Common myeloid progenitor, CD34-positive (primary cell): ENCODE data around the gene RMP24.
A peak's percentile ranks its signal among the peaks of the same experiment; 100 is the strongest.

ENCODE experiments used
- CTCF ChIA-PET: fragments of 350-600 bp; sonication (Branson Sonifier 250); formaldehyde crosslinking; loops from one replicate; lab custom pipeline; 2021; ENCODE audit warnings: antibody characterized with exemption; lab: Charles Lee
- POLR2A ChIA-PET: fragments of 350-600 bp; sonication (Branson Sonifier 250); formaldehyde crosslinking; loops from one replicate; lab custom pipeline; 2021; ENCODE audit warnings: antibody characterized with exemption; lab: Charles Lee
- DNase-seq, 3 donors: peaks; one replicate each; pipeline versions ENCODE4 v3.0.0 to v3.0.0-alpha.2; 2013
- H3K27ac ChIP-seq, 2 experiments: 1 replicate in 1 of 2; 2 replicates in 1 of 2; pipeline ENCODE4 v1.7.0; 2013; ENCODE audit warnings: inconsistent platforms in 2 of 2, low read length in 2 of 2, mild to moderate bottlenecking in 2 of 2, low read depth in 1 of 2, moderate library complexity in 1 of 2; ENCODE audit not compliant: severe bottlenecking in 2 of 2, insufficient read depth in 1 of 2, poor library complexity in 1 of 2
- H3K27me3 ChIP-seq, 5 experiments: replicated peaks in 2 of 5; 1 replicate in 3 of 5; 2 replicates in 2 of 5; pipeline versions ENCODE4 v1.6.1 to v1.7.0; 2013; ENCODE audit warnings: low read length in 4 of 5, mild to moderate bottlenecking in 2 of 5, moderate library complexity in 2 of 5, inconsistent platforms in 1 of 5; ENCODE audit not compliant: insufficient read depth in 5 of 5, control insufficient read depth in 4 of 5
- H3K36me3 ChIP-seq, 4 experiments: 1 replicate in 2 of 4; 2 replicates in 2 of 4; pipeline versions ENCODE4 v1.6.1 to v1.7.0; 2013; ENCODE audit warnings: low read length in 3 of 4, control low read depth in 1 of 4, mild to moderate bottlenecking in 1 of 4; ENCODE audit not compliant: control insufficient read depth in 4 of 4, insufficient read depth in 4 of 4
- H3K4me1 ChIP-seq, 4 experiments: 1 replicate in 3 of 4; 2 replicates in 1 of 4; pipeline versions ENCODE4 v1.6.1 to v1.7.1; 2013; ENCODE audit warnings: low read length in 3 of 4, mild to moderate bottlenecking in 3 of 4, control low read depth in 1 of 4, inconsistent platforms in 1 of 4, moderate library complexity in 1 of 4; ENCODE audit not compliant: control insufficient read depth in 4 of 4, insufficient read depth in 4 of 4; ENCODE audit errors: control extremely low read depth in 1 of 4
- H3K4me3 ChIP-seq, 7 experiments: 1 replicate in 4 of 7; 2 replicates in 3 of 7; pipeline versions ENCODE4 v1.5.1 to v1.7.0; 2013; ENCODE audit warnings: mild to moderate bottlenecking in 7 of 7, low read length in 6 of 7, moderate library complexity in 6 of 7, inconsistent platforms in 2 of 7, low read depth in 2 of 7, control low read depth in 1 of 7; ENCODE audit not compliant: insufficient read depth in 4 of 7, control insufficient read depth in 1 of 7; ENCODE audit errors: extremely low read depth in 1 of 7
- H3K9me3 ChIP-seq, 5 experiments: 1 replicate in 4 of 5; 2 replicates in 1 of 5; pipeline versions ENCODE4 v1.6.1 to v1.7.1; 2013; ENCODE audit warnings: low read length in 4 of 5, mild to moderate bottlenecking in 2 of 5, inconsistent platforms in 1 of 5, low read depth in 1 of 5, moderate library complexity in 1 of 5; ENCODE audit not compliant: control insufficient read depth in 4 of 5, insufficient read depth in 2 of 5; ENCODE audit errors: control extremely low read depth in 1 of 5
- WGBS: methylation state at CpG from one replicate; pipeline ENCODE4 v1.1.5; 2013; ENCODE audit not compliant: insufficient coverage; 5-methylcytosine and 5-hydroxymethylcytosine counted together

RMP24 gene

DNA sequence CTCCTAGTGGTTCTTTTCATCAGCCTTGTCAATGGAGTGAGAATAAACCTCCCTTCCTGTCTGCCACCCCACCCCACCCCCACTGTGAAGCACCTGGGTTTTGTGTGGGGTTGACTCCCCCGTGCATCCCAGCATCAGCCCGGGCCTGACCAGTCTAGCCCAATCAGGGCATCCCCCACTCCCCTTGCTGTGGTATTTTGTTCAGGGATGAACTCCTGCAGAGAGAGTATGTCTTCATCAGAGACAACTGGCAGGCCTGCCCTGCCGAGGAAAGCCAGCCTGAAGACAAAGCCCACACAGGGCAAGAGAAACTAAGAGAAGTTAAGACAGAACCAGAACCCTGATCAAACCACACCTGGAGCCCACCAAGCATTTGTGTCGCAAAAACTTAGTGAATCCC, 36.7 kb upstream of the RMP24 start:
- no peak overlapping the region for H3K27ac ChIP-seq
- POLR2A ChIA-PET, result no interaction called here
- peaks cover 0 to 1% (median 0%) of the 10 kb centered on the region in 5 experiments for H3K9me3 ChIP-seq
- H3K4me1 ChIP-seq, result no peaks in the 10 kb centered on the region
- no peak overlapping the region for H3K4me3 ChIP-seq
- WGBS, result 96% methylated on average over 3 of the region's 4 CpGs
- H3K27me3 ChIP-seq, result no peaks in the 10 kb centered on the region
- DNase-seq, result no peak
- H3K36me3 ChIP-seq, result no peaks in the 10 kb centered on the region
- CTCF ChIA-PET, result no interaction called here

DNA sequence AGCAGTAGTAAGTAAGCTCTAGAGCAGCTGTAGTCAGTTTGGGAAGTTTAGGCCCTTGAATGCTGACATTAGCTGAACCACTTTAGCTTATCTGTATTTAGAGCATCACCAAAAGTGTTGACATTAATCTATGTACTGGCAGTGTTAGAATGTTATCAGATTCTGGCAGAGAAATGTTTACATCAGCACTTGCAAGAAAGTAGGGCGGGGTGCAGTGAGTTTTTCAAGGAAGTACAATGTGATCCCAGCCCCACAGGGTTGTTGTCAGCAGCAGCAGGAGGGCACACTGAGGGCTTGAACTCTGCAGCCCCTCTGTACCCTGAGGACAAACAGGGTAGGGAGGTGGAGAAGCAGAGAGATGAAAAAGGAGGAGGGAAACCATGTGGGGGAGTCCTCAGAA, 35.5 kb upstream of the RMP24 start:
- Histone ChIP-seq H3K4me3 (no peak overlapping the region), H3K27ac (no peak overlapping the region), H3K9me3 (peaks cover 0 to 1% (median 0%) of the 10 kb centered on the region in 5 experiments), H3K4me1 (no peaks in the 10 kb centered on the region), H3K36me3 (no peaks in the 10 kb centered on the region), H3K27me3 (no peaks in the 10 kb centered on the region)
- no peak for DNase-seq
- ChIA-PET CTCF (no interaction called here), POLR2A (no interaction called here)
- 100% methylated on average over 1 of the region's 1 CpG for WGBS

DNA sequence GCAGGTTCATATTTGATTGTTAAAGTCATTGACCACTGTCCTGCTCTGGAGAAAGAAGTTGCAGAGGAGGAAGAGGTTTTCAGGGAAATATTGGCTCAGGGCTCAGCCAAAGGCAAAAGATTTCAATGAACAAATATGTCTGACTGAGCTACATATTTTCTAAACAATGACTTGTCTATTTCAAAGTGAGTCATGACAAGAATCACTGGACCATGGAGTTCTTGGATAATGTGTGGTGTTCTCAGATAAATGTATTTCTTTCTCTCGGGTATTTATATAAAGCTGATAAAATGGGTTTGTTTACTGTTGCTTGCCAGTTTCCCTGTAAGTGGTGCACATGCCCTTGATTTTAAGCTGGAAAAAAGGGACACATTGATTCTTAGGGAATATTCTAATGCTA, 34.3 kb upstream of the RMP24 start:
- ChIA-PET POLR2A (no interaction called here), CTCF (interaction anchor here (1.3 to 1.6 kb wide), 2 partner anchors 12 to 181 kb away, joined by 3 to 6 read pairs; no protein-coding TSS in a partner anchor)
- no peaks in the 10 kb centered on the region for H3K4me1 ChIP-seq
- no CpG with 5 or more reads among the region's 1 CpG for WGBS
- no peaks in the 10 kb centered on the region for H3K36me3 ChIP-seq
- H3K27me3 ChIP-seq, result no peaks in the 10 kb centered on the region
- no peak overlapping the region for H3K27ac ChIP-seq
- no peak for DNase-seq
- H3K9me3 ChIP-seq, result peaks cover 0 to 1% (median 0%) of the 10 kb centered on the region in 5 experiments
- H3K4me3 ChIP-seq, result no peak overlapping the region

DNA sequence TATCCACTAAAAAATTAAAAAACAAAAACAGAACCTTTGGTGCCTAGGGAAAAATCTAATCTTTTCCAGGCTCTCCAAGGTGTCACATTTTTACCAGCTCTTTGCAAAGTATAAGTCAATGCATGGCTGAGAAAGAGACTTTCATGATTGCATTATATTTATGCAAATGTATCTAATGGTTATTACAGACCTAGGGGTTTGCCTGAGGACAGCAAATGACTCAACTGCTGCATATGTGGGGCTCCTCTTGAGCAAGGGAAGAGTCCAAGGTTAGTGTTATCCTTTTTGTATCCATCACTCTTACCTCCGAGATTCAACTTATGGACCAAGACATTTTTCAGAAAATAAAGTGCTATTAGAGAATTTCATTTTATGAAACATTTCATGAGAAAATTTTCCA, 33.9 kb upstream of the RMP24 start:
- no CpG with 5 or more reads among the region's 1 CpG for WGBS
- no peaks in the 10 kb centered on the region for H3K36me3 ChIP-seq
- ChIA-PET POLR2A (no interaction called here), CTCF (interaction anchor here (1.3 to 1.6 kb wide), 2 partner anchors 12 to 182 kb away, joined by 3 to 6 read pairs; no protein-coding TSS in a partner anchor)
- H3K4me3 ChIP-seq, result no peak overlapping the region
- no peak for DNase-seq
- H3K27me3 ChIP-seq, result no peaks in the 10 kb centered on the region
- peaks cover 0 to 1% (median 0%) of the 10 kb centered on the region in 5 experiments for H3K9me3 ChIP-seq
- H3K27ac ChIP-seq, result no peak overlapping the region
- H3K4me1 ChIP-seq, result no peaks in the 10 kb centered on the region

DNA sequence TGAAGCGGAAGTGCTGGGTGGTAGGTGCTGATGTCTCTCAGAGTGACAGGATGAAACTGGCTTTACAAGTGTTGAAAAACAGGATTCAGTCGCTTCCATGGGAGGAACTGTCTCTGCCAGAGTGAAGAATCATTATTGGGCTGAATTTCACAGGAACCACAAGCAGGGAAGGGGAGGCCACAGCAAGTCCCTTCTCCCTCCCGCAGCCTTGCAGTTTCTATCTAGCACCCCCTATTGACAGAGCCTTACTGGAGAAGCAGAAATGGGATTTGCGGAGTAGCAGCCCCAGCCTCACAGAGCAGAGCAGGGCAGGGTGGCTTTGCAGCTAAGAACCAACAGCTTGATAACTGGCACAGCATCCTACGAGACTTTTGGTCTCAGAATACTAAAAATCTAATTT, 33.3 kb upstream of the RMP24 start:
- Histone ChIP-seq H3K4me1 (no peaks in the 10 kb centered on the region), H3K36me3 (no peaks in the 10 kb centered on the region), H3K27ac (no peak overlapping the region), H3K27me3 (no peaks in the 10 kb centered on the region), H3K4me3 (no peak overlapping the region), H3K9me3 (peaks cover 0 to 1% (median 0%) of the 10 kb centered on the region in 5 experiments)
- POLR2A ChIA-PET, result no interaction called here
- 62% methylated on average over 4 of the region's 5 CpGs for WGBS
- CTCF ChIA-PET, result interaction anchor here (1.3 kb wide), 1 partner anchor 182 kb away, joined by 3 read pairs; no protein-coding TSS in a partner anchor
- peak in 2 of 3 donors; percentile 5 to 11 for DNase-seq

DNA sequence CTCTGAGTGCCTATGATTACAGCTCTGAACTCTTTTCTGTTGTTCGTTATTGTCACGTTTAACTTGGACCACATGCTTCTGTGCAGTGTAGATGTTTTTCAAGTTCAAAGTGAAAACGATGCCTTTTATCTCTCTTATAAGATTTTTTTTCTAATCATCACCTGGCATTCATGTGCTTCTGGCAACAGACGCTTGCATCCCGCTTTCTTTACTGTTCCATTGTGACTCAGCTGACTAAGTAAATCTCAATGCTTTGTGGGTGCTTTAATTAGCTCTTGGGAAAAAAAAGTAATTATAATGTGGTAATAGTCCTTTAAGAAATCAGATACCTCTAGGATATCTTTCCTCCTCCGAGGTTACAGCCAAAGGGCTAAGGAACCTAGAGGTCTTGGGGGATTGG, 31.2 kb upstream of the RMP24 start:
- ChIA-PET POLR2A (no interaction called here), CTCF (interaction anchor here (1.2 to 1.8 kb wide), 3 partner anchors 9 to 24 kb away, joined by 3 to 9 read pairs (median 4); no protein-coding TSS in a partner anchor)
- no peak for DNase-seq
- no peak overlapping the region for H3K27ac ChIP-seq
- peaks cover 0 to 1% (median 0%) of the 10 kb centered on the region in 5 experiments for H3K9me3 ChIP-seq
- no peaks in the 10 kb centered on the region for H3K36me3 ChIP-seq
- no peak overlapping the region for H3K4me3 ChIP-seq
- 90% methylated on average over 2 of the region's 6 CpGs for WGBS
- no peaks in the 10 kb centered on the region for H3K4me1 ChIP-seq
- no peaks in the 10 kb centered on the region for H3K27me3 ChIP-seq

DNA sequence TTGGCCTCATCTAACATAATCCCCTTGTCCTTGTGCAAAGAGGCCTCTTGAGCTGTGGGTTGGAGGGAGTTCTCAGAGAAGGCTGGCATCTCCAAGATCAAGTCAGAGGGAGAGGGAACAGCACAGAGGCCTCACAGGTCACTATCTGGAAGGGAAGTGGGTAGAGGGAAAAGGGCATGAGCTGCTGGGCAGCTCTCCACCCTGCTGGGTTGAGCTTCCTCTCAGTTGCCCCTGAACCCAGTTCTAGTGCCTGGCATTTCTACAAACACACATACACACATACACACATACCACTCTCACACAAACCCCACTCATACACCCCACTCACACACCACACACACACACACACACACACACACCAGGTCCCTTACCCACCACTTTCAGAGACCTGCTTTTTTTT, 30.3 kb upstream of the RMP24 start:
- ChIA-PET POLR2A (no interaction called here), CTCF (interaction anchor here (1.2 to 1.8 kb wide), 3 partner anchors 8 to 25 kb away, joined by 3 to 9 read pairs (median 4); no protein-coding TSS in a partner anchor)
- H3K4me1 ChIP-seq, result no peaks in the 10 kb centered on the region
- no peak overlapping the region for H3K4me3 ChIP-seq
- DNase-seq, result no peak
- no peaks in the 10 kb centered on the region for H3K27me3 ChIP-seq
- no peaks in the 10 kb centered on the region for H3K36me3 ChIP-seq
- H3K27ac ChIP-seq, result no peak overlapping the region
- no peaks in the 10 kb centered on the region for H3K9me3 ChIP-seq
